CD4-positive, alpha-beta memory T cell (primary cell): ENCODE measurements around the gene BMPER. TPM values are rescaled to one million over a fixed set of nuclear protein-coding genes. Genes with fewer than 3 reads are reported as not detected.

ENCODE experiments used
- CTCF ChIA-PET: fragments of 350-600 bp; sonication (Branson Sonifier 250); formaldehyde crosslinking; loops from one replicate; lab custom pipeline; 2021; ENCODE audit warnings: inconsistent platforms; ENCODE audit not compliant: partially characterized antibody; lab: Charles Lee
- POLR2A ChIA-PET: fragments of 350-600 bp; sonication (Branson Sonifier 250); formaldehyde crosslinking; loops from one replicate; lab custom pipeline; 2021; ENCODE audit not compliant: partially characterized antibody; lab: Charles Lee
- DNase-seq, 5 donors: peaks; one replicate each; pipeline versions ENCODE4 v3.0.0 to v3.0.0-alpha.2; 2020 to 2022; ENCODE audit warnings: mixed read lengths in 1 of 5
- H3K27ac ChIP-seq: one replicate; pipeline ENCODE4 v1.7.0; 2013; ENCODE audit warnings: low read depth, low read length
- H3K27me3 ChIP-seq: 2 replicates; pipeline ENCODE4 v1.7.0; 2013; ENCODE audit warnings: mild to moderate bottlenecking, low read length, moderate library complexity; ENCODE audit not compliant: insufficient read depth
- H3K36me3 ChIP-seq: 2 replicates; pipeline ENCODE4 v1.7.0; 2013; ENCODE audit warnings: mild to moderate bottlenecking, low read length, moderate library complexity; ENCODE audit not compliant: insufficient read depth
- H3K4me1 ChIP-seq: 2 replicates; pipeline ENCODE4 v1.7.0; 2013; ENCODE audit warnings: mild to moderate bottlenecking, low read length, moderate library complexity; ENCODE audit not compliant: insufficient read depth
- H3K4me3 ChIP-seq, 2 donors: one replicate each; pipeline ENCODE4 v1.7.0; 2013; ENCODE audit warnings: low read length in 2 of 2, mild to moderate bottlenecking in 1 of 2
- H3K9me3 ChIP-seq, 2 donors: one replicate each; pipeline ENCODE4 v1.7.0; 2013; ENCODE audit warnings: low read length in 2 of 2, control low read depth in 1 of 2; ENCODE audit not compliant: control insufficient read depth in 1 of 2
- H3K27ac Mint-ChIP-seq, 7 donors: one replicate each; pipeline ENCODE4 v1.8.0; 2020 to 2021; ENCODE audit warnings: mixed read lengths in 7 of 7, mild to moderate bottlenecking in 6 of 7, inconsistent platforms in 3 of 7, moderate library complexity in 3 of 7
- H3K27me3 Mint-ChIP-seq, 2 donors: one replicate each; pipeline ENCODE4 v1.8.0; 2020 to 2021; ENCODE audit warnings: mixed read lengths in 2 of 2
- H3K36me3 Mint-ChIP-seq, 2 donors: one replicate each; pipeline ENCODE4 v1.8.0; 2020 to 2021; ENCODE audit warnings: mixed read lengths in 2 of 2, inconsistent platforms in 1 of 2, mild to moderate bottlenecking in 1 of 2
- H3K4me1 Mint-ChIP-seq, 4 donors: one replicate each; pipeline ENCODE4 v1.8.0; 2020 to 2021; ENCODE audit warnings: mixed read lengths in 4 of 4, mild to moderate bottlenecking in 1 of 4
- H3K4me3 Mint-ChIP-seq, 8 donors: one replicate each; pipeline ENCODE4 v1.8.0; 2020 to 2021; ENCODE audit warnings: mixed read lengths in 8 of 8, mild to moderate bottlenecking in 7 of 8, moderate library complexity in 6 of 8, inconsistent platforms in 3 of 8
- H3K9me3 Mint-ChIP-seq, 8 donors: one replicate each; pipeline ENCODE4 v1.8.0; 2020 to 2021; ENCODE audit warnings: mixed read lengths in 8 of 8, mild to moderate bottlenecking in 5 of 8, inconsistent platforms in 3 of 8, moderate library complexity in 1 of 8
- intact Hi-C: fragments of 100-400 bp; cut with micrococcal nuclease; formaldehyde crosslinking; loops from one replicate; pipeline ENCODE4 v1.15.1; 2023
- polyA plus RNA-seq, 2 donors: library from polyadenylated mRNA; unstranded; fragments of 300-500 nt; fragmentation: Illumina TruSeq; gene quantifications; one replicate each; pipeline ENCODE4 v1.2.3, GENCODE V29; 2021
- total RNA-seq, 2 experiments: library from RNA; stranded (reverse); gene quantifications; one replicate each; pipeline ENCODE4 v1.2.3, GENCODE V29; 2021

BMPER gene
- total and polyA plus RNA-seq, 4 experiments from 2014 or later: 0.24 to 0.30 TPM; not detected in 2

DNA sequence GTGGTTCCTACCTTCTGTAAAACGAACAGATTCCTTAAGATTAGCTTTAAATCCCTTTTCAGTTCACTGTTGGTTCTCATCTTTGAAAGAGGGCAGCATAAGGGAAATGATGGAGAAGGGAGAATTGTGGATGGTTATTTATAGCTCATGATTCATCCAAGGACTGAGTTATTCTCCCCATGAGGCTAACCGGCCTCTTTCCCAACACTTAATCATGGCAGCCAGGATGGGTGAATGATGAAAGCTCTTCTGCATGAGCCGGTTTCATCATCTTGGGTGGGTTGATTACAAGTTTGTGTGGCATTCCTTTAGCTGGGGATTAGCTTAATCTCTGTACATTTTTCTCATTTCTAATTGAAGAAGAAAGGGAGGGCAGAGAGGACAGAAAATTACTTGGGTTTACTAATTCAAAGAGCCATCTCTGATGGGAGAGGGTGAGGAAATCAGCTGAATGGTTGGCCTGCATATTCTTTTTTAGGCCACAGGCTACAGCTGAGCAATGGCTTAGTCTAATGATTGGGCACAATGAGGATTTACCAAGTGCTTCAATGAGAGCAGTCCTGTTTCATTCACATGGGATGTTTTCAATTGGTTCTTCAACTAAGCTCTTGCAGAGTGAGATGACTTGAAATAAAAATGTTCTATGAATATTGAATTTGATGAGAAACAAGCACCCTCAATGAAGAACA is 250.0 kb downstream of the BMPER start:
- no peak for DNase-seq
- no peak overlapping the region for H3K27ac Mint-ChIP-seq
- ChIA-PET CTCF (no interaction called here), POLR2A (no interaction called here)
- no peak overlapping the region for H3K4me3 Mint-ChIP-seq
- no peaks in the 10 kb centered on the region for H3K27me3 ChIP-seq
- H3K4me3 ChIP-seq: no peak overlapping the region
- intact Hi-C loops: no loop called here
- H3K4me1 ChIP-seq: no peaks in the 10 kb centered on the region
- no peaks in the 10 kb centered on the region for H3K36me3 Mint-ChIP-seq
- H3K27ac ChIP-seq: no peak overlapping the region
- H3K4me1 Mint-ChIP-seq: peaks cover 0 to 3% (median 0%) of the 10 kb centered on the region in 4 donors
- H3K36me3 ChIP-seq: no peaks in the 10 kb centered on the region
- peaks cover 0 to 3% of the 10 kb centered on the region in 2 donors for H3K27me3 Mint-ChIP-seq
- H3K9me3 ChIP-seq: no peaks in the 10 kb centered on the region
- H3K9me3 Mint-ChIP-seq: peaks cover 0 to 7% (median under 1%) of the 10 kb centered on the region in 8 donors

DNA sequence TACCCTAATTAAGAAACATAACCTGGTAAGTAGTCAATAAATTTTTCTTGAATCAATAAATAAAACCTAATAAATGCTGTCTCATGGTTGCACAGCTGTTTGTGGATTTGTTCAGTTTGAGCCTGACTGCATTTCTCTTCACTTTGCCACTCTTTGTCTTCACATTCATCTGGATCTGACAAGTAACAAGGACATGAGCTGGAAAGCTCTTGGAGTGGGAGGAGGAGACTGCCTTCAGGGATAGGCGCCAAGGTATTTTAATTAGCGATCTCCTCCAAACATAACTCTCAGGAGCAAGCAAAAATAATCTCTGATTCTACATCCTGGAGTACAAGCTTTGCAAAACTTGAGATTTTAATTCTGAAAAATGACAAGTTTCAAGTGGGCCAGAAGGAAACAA is 251.0 kb downstream of the BMPER start:
- no peaks in the 10 kb centered on the region for H3K4me1 ChIP-seq
- Mint-ChIP-seq H3K27me3 (peaks cover 0 to 3% of the 10 kb centered on the region in 2 donors), H3K4me1 (peaks cover 0 to 3% (median 0%) of the 10 kb centered on the region in 4 donors), H3K4me3 (no peak overlapping the region), H3K9me3 (peaks cover 0 to 7% (median under 1%) of the 10 kb centered on the region in 8 donors), H3K27ac (no peak overlapping the region), H3K36me3 (no peaks in the 10 kb centered on the region)
- no peaks in the 10 kb centered on the region for H3K9me3 ChIP-seq
- intact Hi-C loops: no loop called here
- H3K4me3 ChIP-seq: no peak overlapping the region
- no peaks in the 10 kb centered on the region for H3K36me3 ChIP-seq
- no peak overlapping the region for H3K27ac ChIP-seq
- no peaks in the 10 kb centered on the region for H3K27me3 ChIP-seq
- ChIA-PET POLR2A (no interaction called here), CTCF (no interaction called here)
- DNase-seq: no peak

DNA sequence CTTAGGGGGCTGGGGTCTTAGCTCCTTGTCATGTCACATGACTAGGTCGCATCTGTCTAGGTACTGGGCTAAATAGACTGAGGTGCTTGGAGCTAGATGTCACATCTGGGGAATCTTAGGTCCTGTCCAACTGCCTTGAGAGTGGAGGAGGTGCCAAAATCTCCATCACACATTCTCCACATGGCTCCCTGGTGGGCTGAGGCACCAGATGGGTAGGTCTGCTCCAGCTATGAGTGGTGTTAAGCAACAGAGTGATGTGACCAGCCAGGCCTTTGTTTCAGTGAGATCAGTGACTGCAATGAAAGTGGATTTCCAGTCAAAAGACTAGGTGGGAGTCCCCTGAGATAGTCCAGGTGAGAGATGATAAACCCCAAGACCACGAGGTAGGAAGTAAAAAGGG is 251.8 kb downstream of the BMPER start:
- H3K4me3 Mint-ChIP-seq: no peak overlapping the region
- no peak overlapping the region for H3K27ac ChIP-seq
- POLR2A ChIA-PET: no interaction called here

DNA sequence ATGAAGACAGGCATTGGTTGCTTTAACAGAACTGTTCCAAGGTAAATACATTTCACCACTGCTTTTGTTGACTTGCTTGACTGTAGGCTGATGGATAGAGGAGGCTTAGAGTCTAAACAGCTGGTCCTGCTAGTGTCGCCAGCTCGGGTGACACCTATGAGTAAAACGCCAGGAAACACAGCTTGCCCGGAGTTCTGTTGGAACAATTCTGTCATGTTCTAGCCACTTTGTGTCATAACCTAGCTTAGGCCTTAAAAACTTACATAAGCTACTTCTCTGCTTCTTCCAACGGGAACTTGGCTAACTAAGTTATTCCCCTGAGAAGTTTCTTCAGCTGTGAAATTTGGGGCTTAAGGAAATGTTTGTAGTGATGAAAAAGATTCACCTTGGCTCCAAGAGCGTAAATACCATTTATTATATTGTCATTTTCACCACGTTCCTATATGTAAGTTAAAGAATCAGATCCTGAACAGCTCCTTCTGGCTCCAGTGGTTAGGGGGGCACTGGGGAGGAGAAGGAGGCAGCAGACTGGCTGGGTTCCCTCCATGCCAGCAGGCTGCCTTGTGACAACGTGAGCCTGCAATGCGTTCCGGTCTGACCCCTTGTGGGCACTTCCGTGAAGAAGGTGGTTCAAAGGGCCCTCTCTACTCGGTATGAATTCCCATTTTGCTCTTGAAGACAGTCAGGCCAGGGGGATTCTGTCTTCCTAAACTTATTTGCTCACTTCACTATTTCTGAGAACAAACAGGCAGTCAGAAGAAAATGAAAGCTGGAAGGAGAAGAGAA is 253.2 kb downstream of the BMPER start:
- Mint-ChIP-seq H3K4me3 (no peak overlapping the region), H3K27ac (no peak overlapping the region), H3K4me1 (peaks cover 0 to 3% (median 0%) of the 10 kb centered on the region in 4 donors), H3K27me3 (peaks cover 0 to 3% of the 10 kb centered on the region in 2 donors), H3K9me3 (peaks cover 0 to 8% (median 3%) of the 10 kb centered on the region in 8 donors), H3K36me3 (no peaks in the 10 kb centered on the region)
- H3K9me3 ChIP-seq: no peaks in the 10 kb centered on the region
- intact Hi-C loops: no loop called here
- no peaks in the 10 kb centered on the region for H3K36me3 ChIP-seq
- no peak for DNase-seq
- CTCF ChIA-PET: no interaction called here
- H3K27ac ChIP-seq: no peak overlapping the region
- H3K4me3 ChIP-seq: no peak overlapping the region
- POLR2A ChIA-PET: no interaction called here
- H3K4me1 ChIP-seq: no peaks in the 10 kb centered on the region
- no peaks in the 10 kb centered on the region for H3K27me3 ChIP-seq

More for the DNA sequence above, 251.8 kb downstream of the BMPER start:
- Mint-ChIP-seq H3K36me3 (no peaks in the 10 kb centered on the region), H3K27ac (no peak overlapping the region), H3K9me3 (peaks cover 0 to 7% (median 2%) of the 10 kb centered on the region in 8 donors), H3K27me3 (peaks cover 0 to 3% of the 10 kb centered on the region in 2 donors), H3K4me1 (peaks cover 0 to 3% (median 0%) of the 10 kb centered on the region in 4 donors)
- H3K9me3 ChIP-seq: no peaks in the 10 kb centered on the region
- intact Hi-C loops: no loop called here
- H3K4me3 ChIP-seq: no peak overlapping the region
- H3K4me1 ChIP-seq: no peaks in the 10 kb centered on the region
- no peaks in the 10 kb centered on the region for H3K27me3 ChIP-seq
- no peak for DNase-seq
- H3K36me3 ChIP-seq: no peaks in the 10 kb centered on the region
- CTCF ChIA-PET: no interaction called here

DNA sequence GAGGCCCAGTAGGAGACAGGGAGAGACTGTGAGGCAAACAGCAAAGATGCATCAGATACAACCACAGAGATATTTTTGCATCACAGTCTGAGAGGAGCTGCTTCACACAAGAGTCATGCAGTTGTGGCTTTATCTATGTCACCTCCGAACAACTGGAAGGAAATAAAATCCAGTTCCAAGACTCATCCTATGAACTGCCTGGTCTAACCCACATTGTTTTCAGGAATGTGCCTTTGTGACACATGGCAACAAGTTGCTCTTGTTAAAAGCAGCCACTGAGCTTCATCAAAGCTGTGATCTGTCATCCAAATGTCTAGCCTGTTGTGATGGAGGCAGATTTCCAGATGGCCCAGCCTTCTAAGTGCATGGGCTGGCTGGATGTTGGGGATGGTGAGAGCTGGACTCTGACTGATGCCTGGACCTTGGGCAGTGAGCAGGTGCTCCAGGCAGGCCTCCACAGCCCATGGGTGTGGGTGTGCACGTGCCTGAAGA is 255.0 kb downstream of the BMPER start:
- Mint-ChIP-seq H3K36me3 (no peaks in the 10 kb centered on the region), H3K4me1 (peaks cover 0 to 3% (median 0%) of the 10 kb centered on the region in 4 donors), H3K27ac (no peak overlapping the region), H3K9me3 (peaks cover 0 to 14% (median 3%) of the 10 kb centered on the region in 8 donors), H3K4me3 (no peak overlapping the region), H3K27me3 (peaks cover 0 to 3% of the 10 kb centered on the region in 2 donors)
- H3K36me3 ChIP-seq: no peaks in the 10 kb centered on the region
- no peak overlapping the region for H3K4me3 ChIP-seq
- no peak overlapping the region for H3K27ac ChIP-seq
- no peaks in the 10 kb centered on the region for H3K27me3 ChIP-seq
- no peak for DNase-seq
- H3K4me1 ChIP-seq: no peaks in the 10 kb centered on the region
- ChIA-PET POLR2A (no interaction called here), CTCF (no interaction called here)
- no peaks in the 10 kb centered on the region for H3K9me3 ChIP-seq
- intact Hi-C loops: no loop called here

DNA sequence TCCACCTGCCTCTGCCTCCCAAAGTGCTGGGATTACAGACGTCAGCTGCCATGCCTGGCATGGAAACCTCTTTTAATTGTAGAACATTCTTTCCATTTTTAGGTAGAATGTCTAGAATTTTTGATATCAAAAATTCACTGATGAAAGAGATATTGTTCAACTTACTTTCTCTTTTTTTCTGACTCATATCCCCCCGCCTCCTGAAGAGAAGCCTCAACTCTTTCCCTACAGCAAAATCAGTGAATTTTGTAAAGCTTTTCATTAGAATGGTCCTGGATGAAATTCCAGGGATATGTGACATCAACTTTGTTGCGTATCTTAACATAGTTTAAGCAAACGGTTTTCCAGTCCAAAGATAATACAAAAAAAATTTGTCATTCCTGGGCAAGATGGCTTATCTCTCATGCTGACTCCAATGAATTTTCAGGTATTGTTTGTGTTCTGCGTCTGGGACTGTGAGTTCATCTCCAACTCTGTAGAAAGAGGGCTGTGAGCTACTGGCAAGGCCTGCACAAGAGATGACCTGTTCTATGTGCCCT is 256.8 kb downstream of the BMPER start:
- no peaks in the 10 kb centered on the region for H3K36me3 ChIP-seq
- peaks cover 0 to 3% of the 10 kb centered on the region in 2 donors for H3K27me3 Mint-ChIP-seq
- peaks cover 0 to 3% (median 0%) of the 10 kb centered on the region in 4 donors for H3K4me1 Mint-ChIP-seq
- DNase-seq: no peak
- H3K27ac ChIP-seq: no peak overlapping the region
- CTCF ChIA-PET: no interaction called here
- H3K9me3 Mint-ChIP-seq: peaks cover 0 to 14% (median 3%) of the 10 kb centered on the region in 8 donors
- no peak overlapping the region for H3K4me3 Mint-ChIP-seq
- intact Hi-C loops: no loop called here
- H3K4me3 ChIP-seq: no peak overlapping the region
- H3K36me3 Mint-ChIP-seq: no peaks in the 10 kb centered on the region
- H3K27ac Mint-ChIP-seq: no peak overlapping the region
- no peaks in the 10 kb centered on the region for H3K27me3 ChIP-seq
- POLR2A ChIA-PET: no interaction called here
- H3K9me3 ChIP-seq: no peaks in the 10 kb centered on the region
- no peaks in the 10 kb centered on the region for H3K4me1 ChIP-seq

DNA sequence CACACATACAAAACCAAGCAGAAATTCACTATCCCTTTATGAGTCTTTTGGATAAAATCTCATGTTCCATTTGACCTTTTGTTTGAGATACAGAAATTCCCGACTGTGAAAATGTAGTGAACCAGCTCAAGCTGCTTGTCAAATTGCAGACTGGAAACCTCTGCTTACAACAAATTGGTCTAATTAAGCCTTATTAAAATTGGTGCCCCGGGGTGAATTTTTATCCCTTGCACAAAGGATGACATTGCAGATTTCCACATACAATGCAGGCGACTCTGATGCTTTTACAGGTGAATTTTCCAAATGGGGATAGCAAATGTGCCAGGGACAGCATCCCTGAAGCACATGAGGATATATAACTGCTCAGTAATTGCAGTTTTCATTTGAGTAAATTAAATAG is 257.3 kb downstream of the BMPER start:
- peaks cover 0 to 1% of the 10 kb centered on the region in 2 donors for H3K27me3 Mint-ChIP-seq
- Histone ChIP-seq H3K9me3 (no peaks in the 10 kb centered on the region), H3K27ac (no peak overlapping the region), H3K4me3 (no peak overlapping the region), H3K27me3 (no peaks in the 10 kb centered on the region), H3K36me3 (no peaks in the 10 kb centered on the region), H3K4me1 (no peaks in the 10 kb centered on the region)
- no peak overlapping the region for H3K27ac Mint-ChIP-seq
- H3K4me1 Mint-ChIP-seq: peaks cover 0 to 1% (median 0%) of the 10 kb centered on the region in 4 donors
- H3K36me3 Mint-ChIP-seq: no peaks in the 10 kb centered on the region
- no peak overlapping the region for H3K4me3 Mint-ChIP-seq
- H3K9me3 Mint-ChIP-seq: peaks cover 0 to 14% (median 2%) of the 10 kb centered on the region in 8 donors
- intact Hi-C loops: no loop called here
- ChIA-PET POLR2A (no interaction called here), CTCF (no interaction called here)
- DNase-seq: no peak
